Coronary artery (tissue), 2 donors: ENCODE measurements around the gene ZNF75A.

Experiments
- DNase-seq: peaks from one replicate; pipeline ENCODE4 v3.0.0-alpha.2; 2017; ENCODE audit warnings: low spot score
- H3K27ac ChIP-seq, 2 donors: fragments of 200-600 bp; sonication (generic); one replicate each; pipeline ENCODE4 v1.5.1; 2016 to 2019
- H3K4me3 ChIP-seq: fragments of 200-600 bp; sonication (generic); 2 replicates; pipeline ENCODE4 v1.5.1; 2016; ENCODE audit warnings: mild to moderate bottlenecking, moderate library complexity
- TF ChIP-seq, protein P1 (sequence below): fragments of 200-600 bp; sonication (generic); IDR thresholded peaks from one replicate; pipeline ENCODE4 v1.5.1; 2019; ENCODE audit warnings: antibody characterized with exemption

Gene ZNF75A

DNA sequence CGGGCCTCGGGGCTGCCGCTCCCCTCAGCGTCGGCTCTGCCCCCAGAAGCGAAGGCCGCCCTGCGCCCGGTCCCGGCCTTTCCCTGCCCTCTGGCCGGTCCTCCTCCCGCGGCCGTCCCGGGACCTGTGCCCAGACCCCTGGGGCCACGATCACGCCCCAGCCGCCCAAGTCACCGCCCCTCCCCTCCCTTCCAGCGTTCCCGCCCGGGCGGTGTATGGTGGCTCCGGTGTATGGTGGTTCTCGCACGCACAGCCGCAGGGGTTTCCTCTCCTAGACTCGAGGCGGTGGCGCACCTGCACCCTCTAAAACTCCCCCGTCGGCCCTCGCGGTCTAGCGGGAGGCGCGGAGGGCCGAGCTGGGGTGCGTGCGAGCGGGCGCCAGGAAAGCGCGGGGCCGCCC is 10.1 kb upstream of the ZNF75A start:
- DNase-seq, result no peak
- Histone ChIP-seq H3K27ac (no peak overlapping the region), H3K4me3 (no peak overlapping the region)
- TF ChIP-seq, protein P1, sequence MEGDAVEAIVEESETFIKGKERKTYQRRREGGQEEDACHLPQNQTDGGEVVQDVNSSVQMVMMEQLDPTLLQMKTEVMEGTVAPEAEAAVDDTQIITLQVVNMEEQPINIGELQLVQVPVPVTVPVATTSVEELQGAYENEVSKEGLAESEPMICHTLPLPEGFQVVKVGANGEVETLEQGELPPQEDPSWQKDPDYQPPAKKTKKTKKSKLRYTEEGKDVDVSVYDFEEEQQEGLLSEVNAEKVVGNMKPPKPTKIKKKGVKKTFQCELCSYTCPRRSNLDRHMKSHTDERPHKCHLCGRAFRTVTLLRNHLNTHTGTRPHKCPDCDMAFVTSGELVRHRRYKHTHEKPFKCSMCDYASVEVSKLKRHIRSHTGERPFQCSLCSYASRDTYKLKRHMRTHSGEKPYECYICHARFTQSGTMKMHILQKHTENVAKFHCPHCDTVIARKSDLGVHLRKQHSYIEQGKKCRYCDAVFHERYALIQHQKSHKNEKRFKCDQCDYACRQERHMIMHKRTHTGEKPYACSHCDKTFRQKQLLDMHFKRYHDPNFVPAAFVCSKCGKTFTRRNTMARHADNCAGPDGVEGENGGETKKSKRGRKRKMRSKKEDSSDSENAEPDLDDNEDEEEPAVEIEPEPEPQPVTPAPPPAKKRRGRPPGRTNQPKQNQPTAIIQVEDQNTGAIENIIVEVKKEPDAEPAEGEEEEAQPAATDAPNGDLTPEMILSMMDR, result no peak

DNA sequence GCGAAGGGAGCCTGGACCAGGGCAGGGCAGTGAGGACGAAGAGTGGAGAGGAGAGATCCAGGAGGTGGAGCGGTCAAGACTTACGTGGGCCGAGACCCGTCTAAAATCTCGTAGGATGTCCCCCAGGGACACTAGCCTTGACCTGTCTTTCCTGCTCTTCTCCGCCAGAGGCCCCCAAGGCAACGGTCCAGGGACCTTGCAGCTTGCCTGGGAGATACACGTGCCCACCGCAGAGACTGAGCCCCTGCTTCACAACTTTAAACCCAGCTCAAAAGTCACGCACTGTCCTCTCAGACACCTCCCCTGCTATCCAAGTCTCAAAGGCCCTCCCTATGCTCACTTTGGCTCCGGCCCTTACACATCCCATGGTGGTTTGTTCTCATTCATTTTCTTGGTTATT is 9.5 kb upstream of the ZNF75A start:
- Histone ChIP-seq H3K27ac (no peak overlapping the region), H3K4me3 (no peak overlapping the region)
- no peak for DNase-seq
- TF ChIP-seq, protein P1, result no peak

DNA sequence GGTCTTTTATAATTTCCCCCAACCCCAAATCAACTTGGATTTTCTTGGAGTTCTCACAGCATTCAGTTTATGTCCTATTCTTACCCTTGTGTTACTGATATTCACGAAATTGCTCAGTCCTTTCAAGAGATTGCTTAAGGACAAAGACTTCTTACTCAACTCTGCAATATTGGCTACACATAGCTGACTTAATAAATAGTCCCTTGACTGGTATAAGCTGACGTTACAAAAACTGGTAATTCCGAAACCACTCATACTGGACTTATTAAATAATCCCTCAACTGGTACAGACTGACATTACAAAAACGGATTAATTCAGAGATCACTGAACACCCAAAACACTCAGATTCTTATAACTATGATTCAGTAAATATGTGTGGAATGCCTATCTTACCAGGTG is 927 bp upstream of the ZNF75A start:
- TF ChIP-seq, protein P1, result no peak
- peak overlapping the region; percentile 83 for H3K4me3 ChIP-seq
- no peak overlapping the region for H3K27ac ChIP-seq
- no peak for DNase-seq

DNA sequence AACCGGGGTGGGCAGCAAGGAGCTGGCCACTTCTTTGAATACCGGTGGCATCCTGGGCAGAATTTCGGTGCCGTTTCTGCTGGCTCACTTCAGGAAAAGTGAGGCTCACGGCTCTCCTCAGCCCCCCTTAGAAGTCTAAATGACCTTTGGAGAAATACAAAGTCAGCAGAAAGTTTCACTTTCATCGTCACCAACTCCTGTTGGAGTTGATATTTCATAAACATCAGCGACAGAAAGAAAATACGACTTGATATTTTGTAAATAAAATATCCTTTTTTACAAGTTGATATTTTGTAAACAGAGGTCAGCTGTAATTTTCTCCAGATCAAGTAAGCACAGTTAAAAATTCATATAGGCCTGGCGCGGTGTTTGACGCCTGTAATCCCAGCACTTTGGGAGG is 781 bp downstream of the ZNF75A start:
- DNase-seq, result no peak
- H3K27ac ChIP-seq, result peak overlapping the region; percentile 79 to 89
- TF ChIP-seq, protein P1, result no peak
- H3K4me3 ChIP-seq, result peak overlapping the region; percentile 83

DNA sequence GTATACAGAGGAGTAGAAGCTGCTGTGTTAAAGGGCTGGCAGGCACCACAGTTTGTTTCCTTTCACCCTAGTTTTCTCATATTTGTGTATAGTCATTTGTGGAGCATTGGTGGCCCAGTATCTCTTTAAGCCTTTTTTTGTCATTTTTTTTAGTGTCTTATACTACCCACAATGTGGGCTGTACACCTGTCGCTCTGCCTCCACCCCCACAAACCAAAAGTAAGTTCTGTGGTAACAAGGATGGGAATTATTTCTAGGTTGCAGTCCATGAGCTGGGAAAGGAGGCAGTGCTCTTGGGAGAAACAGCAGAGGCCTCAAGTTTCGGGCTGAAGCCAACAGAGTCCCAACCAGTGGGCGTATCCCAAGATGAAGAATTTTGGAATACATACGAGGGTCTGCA is 6.2 kb downstream of the ZNF75A start:
- Histone ChIP-seq H3K27ac (no peak overlapping the region), H3K4me3 (no peak overlapping the region)
- TF ChIP-seq, protein P1, result no peak
- DNase-seq, result no peak

DNA sequence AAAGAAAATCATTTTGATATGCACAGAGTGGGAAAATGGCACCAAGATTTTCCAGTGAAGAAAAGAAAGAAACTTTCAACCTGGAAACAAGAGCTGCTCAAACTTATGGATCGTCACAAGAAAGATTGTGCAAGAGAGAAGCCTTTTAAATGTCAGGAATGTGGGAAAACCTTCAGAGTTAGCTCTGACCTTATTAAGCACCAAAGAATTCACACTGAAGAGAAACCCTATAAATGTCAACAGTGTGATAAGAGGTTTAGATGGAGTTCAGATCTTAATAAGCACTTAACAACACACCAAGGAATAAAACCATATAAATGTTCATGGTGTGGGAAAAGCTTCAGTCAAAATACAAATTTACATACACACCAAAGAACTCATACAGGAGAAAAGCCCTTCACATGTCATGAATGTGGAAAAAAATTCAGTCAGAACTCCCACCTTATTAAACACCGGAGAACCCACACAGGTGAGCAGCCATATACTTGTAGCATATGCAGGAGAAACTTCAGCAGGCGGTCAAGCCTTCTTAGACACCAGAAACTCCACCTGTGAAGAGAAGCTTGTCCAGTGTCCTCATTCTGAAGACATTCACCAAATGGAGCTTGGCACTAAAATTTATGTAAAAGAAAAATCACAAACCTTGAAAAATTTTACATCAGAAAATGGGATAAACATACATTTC is 12.2 kb downstream of the ZNF75A start:
- DNase-seq, result no peak
- TF ChIP-seq, protein P1, result no peak
- Histone ChIP-seq H3K4me3 (peak overlapping the region; percentile 35), H3K27ac (no peak overlapping the region)

DNA sequence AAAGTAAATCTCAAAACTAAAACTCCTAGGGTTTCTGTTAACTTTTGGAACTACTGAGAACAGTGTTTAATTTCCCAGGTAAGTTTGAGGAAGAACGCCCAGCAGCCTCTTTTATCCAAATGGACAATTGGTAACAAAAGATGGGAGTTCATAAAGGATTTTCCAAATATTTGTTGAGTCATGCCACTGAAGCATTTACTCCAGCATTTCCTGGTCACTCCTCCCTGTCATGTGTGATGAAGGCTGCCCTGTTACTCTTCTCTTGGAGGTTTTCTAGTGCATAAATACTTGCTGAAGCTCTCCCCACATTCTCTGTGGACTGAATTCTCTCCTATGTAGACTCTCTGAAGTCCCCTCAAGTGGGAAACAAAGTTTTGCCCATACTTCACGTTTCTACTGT is 16.5 kb downstream of the ZNF75A start:
- DNase-seq, result no peak
- TF ChIP-seq, protein P1, result no peak
- Histone ChIP-seq H3K27ac (no peak overlapping the region), H3K4me3 (no peak overlapping the region)
